Adrenal gland (tissue), 5 donors: ENCODE measurements around the gene TCEA2.

Experiments
- POLR2A ChIP-seq, 2 donors: fragments of 450-650 bp; IDR thresholded peaks; one replicate each; pipeline ENCODE4 v1.6.1; 2017; ENCODE audit warnings: antibody characterized with exemption in 2 of 2, mild to moderate bottlenecking in 2 of 2, moderate library complexity in 1 of 2
- TF ChIP-seq, protein P1 (sequence below), 6 experiments: fragments of 450-650 bp in 4 of 6; fragments of 200-600 bp in 2 of 6; sonication (generic) in 1 of 6; IDR thresholded peaks; 1 replicate in 5 of 6; 2 replicates in 1 of 6; pipeline versions ENCODE4 v1.5.1 to v1.8.0; 2016 to 2021; ENCODE audit warnings: antibody characterized with exemption in 6 of 6, mild to moderate bottlenecking in 2 of 6, moderate library complexity in 1 of 6
- donor health status: DM: no; HTN: no; CAD: no.

DNA sequence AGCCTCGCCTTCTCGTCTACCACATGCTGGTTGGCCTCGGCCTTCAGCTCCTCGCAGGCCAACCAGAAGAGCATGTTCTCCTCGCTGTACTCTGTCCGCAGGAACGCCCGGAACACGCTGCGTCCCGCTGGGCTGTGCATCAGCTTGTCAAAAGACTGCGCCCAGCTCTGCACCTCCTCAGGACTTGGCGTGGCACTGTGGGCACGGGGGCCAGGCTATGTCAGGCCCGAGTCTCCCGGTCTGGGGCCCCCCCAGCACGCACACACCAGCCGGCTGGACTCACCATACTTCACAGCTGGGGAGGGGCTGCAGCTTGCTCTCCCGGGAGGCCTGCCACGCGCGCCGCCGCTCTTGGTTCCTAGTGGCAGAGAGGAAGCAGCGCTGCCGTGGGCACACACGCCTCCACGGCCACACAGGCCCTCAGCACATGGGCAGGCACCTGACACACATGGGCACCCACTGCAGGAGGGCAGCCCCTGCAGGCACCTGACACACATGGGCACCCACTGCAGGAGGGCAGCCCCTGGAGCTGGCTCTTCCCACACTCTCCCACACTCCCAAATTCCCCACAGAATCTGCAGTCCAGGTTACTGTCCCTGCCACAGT lies 11.3 kb downstream of the TCEA2 start:
- TF ChIP-seq POLR2A (IDR thresholded peaks at IDR 0.05), result no peak
- TF ChIP-seq, protein P1, sequence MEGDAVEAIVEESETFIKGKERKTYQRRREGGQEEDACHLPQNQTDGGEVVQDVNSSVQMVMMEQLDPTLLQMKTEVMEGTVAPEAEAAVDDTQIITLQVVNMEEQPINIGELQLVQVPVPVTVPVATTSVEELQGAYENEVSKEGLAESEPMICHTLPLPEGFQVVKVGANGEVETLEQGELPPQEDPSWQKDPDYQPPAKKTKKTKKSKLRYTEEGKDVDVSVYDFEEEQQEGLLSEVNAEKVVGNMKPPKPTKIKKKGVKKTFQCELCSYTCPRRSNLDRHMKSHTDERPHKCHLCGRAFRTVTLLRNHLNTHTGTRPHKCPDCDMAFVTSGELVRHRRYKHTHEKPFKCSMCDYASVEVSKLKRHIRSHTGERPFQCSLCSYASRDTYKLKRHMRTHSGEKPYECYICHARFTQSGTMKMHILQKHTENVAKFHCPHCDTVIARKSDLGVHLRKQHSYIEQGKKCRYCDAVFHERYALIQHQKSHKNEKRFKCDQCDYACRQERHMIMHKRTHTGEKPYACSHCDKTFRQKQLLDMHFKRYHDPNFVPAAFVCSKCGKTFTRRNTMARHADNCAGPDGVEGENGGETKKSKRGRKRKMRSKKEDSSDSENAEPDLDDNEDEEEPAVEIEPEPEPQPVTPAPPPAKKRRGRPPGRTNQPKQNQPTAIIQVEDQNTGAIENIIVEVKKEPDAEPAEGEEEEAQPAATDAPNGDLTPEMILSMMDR (IDR thresholded peaks at IDR 0.05), result no peak
